ENCODE data around the gene PNPLA7.

Gene PNPLA7

GRCh38 chr9:137482094-137482781 lies 68.0 kb downstream of the PNPLA7 start:
- TF ChIP-seq CTCF (conservative IDR thresholded peaks at IDR 0.05; ENCODE audit: low read depth), result no peak
- ChIA-PET CTCF (interaction anchor here (0.7 kb wide), 1 partner anchor 133 kb away, joined by 3 read pairs; no protein-coding TSS in a partner anchor), POLR2A (ENCODE audit: low non-redundant PET) (no interaction called here)
- H3K27ac ChIP-seq, result peak overlapping the region; percentile 86
- peak; percentile 87 for DNase-seq (ENCODE audit: low spot score)

- no peak for TF ChIP-seq CTCF (conservative IDR thresholded peaks at IDR 0.05; ENCODE audit: low read depth)
- peak overlapping the region; percentile 86 for H3K27ac ChIP-seq
- no peak for DNase-seq (ENCODE audit: low spot score)
- ChIA-PET POLR2A (ENCODE audit: low non-redundant PET) (no interaction called here), CTCF (no interaction called here)
Observed at GRCh38 chr9:137480686-137481683, 69.2 kb downstream of the PNPLA7 start.

DNA sequence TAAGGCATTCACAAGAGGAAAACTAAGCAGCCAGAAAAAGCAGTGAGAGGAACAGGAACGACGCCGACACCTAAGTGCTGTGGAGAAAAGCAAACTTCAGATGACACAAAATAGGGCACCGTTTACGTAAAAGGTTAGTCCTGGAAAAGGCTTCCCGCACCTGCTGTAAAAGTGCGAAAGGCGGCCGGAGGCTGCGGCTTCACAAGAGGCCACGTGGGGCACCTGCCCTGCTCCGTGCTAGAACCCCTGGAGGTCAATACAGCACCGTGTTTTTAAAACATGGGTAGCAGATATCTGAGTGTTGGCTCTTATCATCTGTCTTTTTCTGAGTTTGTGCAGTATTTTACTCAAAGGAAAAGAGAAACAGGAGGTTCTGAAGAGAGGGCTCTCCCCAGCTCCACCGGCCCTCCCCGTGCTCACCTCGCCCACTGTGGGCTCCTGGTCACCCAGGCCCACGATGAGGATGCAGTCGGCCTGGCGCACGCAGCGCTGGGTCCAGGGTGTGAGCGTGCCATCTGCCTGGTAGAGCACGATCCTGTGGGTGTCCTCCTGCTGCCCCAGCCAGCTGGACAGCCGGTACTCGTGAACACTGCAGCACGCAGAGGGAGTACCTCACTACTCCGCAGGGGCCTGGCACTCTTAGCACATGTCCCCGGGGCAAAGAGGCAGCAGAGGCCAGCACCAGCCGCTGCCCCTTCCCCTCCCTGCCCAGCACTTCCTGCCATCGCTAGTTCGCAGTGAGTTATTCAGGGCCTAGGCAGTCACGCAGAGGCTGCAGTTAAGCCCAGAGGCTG lies 70.1 kb downstream of the PNPLA7 start:
- no peak for TF ChIP-seq CTCF (conservative IDR thresholded peaks at IDR 0.05; ENCODE audit: low read depth)
- ChIA-PET CTCF (interaction anchor here (1.0 kb wide), 1 partner anchor 35 kb away, joined by 4 read pairs; no protein-coding TSS in a partner anchor), POLR2A (ENCODE audit: low non-redundant PET) (no interaction called here)
- no peak for DNase-seq (ENCODE audit: low spot score)
- H3K27ac ChIP-seq, result peak overlapping the region; percentile 86

DNA sequence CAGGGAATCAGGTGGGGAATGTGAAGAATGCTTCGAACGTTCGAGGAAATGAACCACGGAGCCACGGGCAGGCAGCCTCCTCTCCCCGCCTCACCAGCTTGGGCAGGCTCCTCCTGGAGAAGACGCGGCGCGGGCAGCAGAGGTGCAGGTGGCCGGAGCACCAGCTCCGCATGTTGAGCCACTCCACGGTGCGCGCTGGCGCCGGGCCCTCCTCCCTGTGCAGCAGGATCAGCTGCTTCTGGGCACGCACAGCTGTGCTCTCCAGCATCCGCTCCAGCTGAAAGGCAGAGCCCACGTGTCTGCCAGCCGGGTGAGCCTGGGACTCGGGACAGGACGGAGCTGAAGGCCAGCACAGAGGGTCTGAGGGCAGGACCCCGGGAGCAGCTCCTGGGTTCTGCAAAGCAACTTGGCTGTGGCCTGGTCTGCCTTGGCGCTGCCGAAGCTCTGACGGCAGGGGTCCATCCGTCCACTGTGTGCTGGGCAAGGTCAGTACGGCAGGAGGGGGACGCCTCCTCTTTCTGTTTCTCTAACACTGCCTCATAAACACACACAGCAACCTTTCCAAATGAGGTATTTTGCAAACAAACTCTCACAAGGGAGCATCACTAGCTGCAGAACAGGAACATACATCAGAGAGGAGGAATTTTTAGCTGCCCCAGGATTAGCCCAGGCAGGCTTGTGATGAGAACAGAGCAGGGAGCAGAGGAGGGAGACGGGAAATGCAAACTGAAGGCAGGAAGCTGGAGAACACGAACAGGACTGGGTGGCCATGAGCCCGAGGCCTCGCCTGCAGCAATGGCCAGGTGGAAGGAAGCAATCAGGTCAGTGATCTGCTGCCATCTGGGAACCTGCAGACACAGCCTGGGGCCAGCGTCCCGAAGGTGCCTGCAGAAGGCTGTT lies 71.0 kb downstream of the PNPLA7 start:
- peak overlapping the region; percentile 86 for H3K27ac ChIP-seq
- POLR2A ChIA-PET (ENCODE audit: low non-redundant PET), result no interaction called here
- TF ChIP-seq CTCF (conservative IDR thresholded peaks at IDR 0.05; ENCODE audit: low read depth), result no peak
- CTCF ChIA-PET, result interaction anchor here (0.7 to 1.0 kb wide), 2 partner anchors 9 to 34 kb away, joined by 3 to 4 read pairs; no protein-coding TSS in a partner anchor
- DNase-seq (ENCODE audit: low spot score), result no peak

DNA sequence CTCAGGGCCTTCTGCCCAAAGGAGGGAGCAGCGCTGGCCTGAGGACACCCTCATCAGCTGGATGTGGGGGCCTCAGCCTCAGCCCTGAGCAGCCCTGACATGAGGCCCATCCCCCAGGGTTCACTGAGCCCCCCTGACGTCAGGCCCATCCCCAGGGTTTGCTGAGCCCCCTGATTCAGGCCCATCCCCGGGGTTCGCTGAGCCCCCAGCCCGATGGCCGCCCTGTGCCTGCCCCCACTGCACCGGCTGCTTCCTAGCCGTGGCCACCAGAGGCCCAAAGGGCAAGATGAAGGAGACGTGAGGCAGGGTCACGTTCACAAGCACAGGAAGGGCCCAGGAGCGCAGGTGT lies 71.6 kb downstream of the PNPLA7 start:
- ChIA-PET CTCF (interaction anchor here (0.7 kb wide), 1 partner anchor 9 kb away, joined by 3 read pairs; no protein-coding TSS in a partner anchor), POLR2A (ENCODE audit: low non-redundant PET) (no interaction called here)
- peak overlapping the region; percentile 86 for H3K27ac ChIP-seq
- TF ChIP-seq CTCF (conservative IDR thresholded peaks at IDR 0.05; ENCODE audit: low read depth), result no peak
- no peak for DNase-seq (ENCODE audit: low spot score)

Data from RWPE1 (cell line).